Spinal cord (tissue), 10 donors: ENCODE measurements around the gene TMEM250. TPM values are rescaled to one million over a fixed set of nuclear protein-coding genes. Genes with fewer than 3 reads are reported as not detected.

Source experiments
- DNase-seq, 6 donors: peaks; one replicate each; pipeline versions ENCODE4 v3.0.0 to v3.0.0-alpha.2; 2013 to 2015; ENCODE audit warnings: low spot score in 6 of 6, low read depth in 4 of 6
- H3K27ac ChIP-seq: one replicate; pipeline ENCODE4 v1.5.1; 2013; ENCODE audit warnings: low read depth, low read length, control low read depth
- H3K27me3 ChIP-seq: one replicate; pipeline ENCODE4 v1.6.1; 2013; ENCODE audit warnings: low read length; ENCODE audit not compliant: control insufficient read depth, insufficient read depth
- H3K36me3 ChIP-seq: one replicate; pipeline ENCODE4 v1.6.1; 2013; ENCODE audit warnings: low read length; ENCODE audit not compliant: control insufficient read depth, insufficient read depth
- H3K4me1 ChIP-seq: one replicate; pipeline ENCODE4 v1.6.1; 2013; ENCODE audit warnings: low read length; ENCODE audit not compliant: control insufficient read depth, insufficient read depth
- H3K4me3 ChIP-seq: one replicate; pipeline ENCODE4 v1.5.1; 2013; ENCODE audit warnings: low read depth, low read length, control low read depth
- H3K9me3 ChIP-seq: one replicate; pipeline ENCODE4 v1.6.1; 2013; ENCODE audit warnings: low read length; ENCODE audit not compliant: control insufficient read depth, insufficient read depth
- WGBS: methylation state at CpG from one replicate; pipeline ENCODE4 v1.1.5; 2013; ENCODE audit warnings: missing lambda C conversion rate; ENCODE audit not compliant: insufficient coverage; 5-methylcytosine and 5-hydroxymethylcytosine counted together
- polyA plus RNA-seq, 2 donors: library from polyadenylated mRNA; unstranded; fragments of 120-200 nt; gene quantifications; one replicate each; pipeline ENCODE4 v1.2.1, GENCODE V29; 2013; ENCODE audit not compliant: insufficient read length in 2 of 2
- total RNA-seq, 2 donors: library from RNA; depleted of rRNA in 1 of 2; stranded (reverse); fragments of 120-200 nt in 1 of 2; fragments of >200 nt in 1 of 2; gene quantifications; one replicate each; pipeline versions ENCODE4 v1.2.3 to v1.2.4, GENCODE V29; 2013 to 2014
- donor health status: healthy.

TMEM250 gene
- total and polyA plus RNA-seq, 4 donors = 14.1 to 27.2 (median 25.3) TPM

- 76% methylated on average over 10 of the region's 11 CpGs for WGBS
- H3K36me3 ChIP-seq = peaks cover 5% of the 10 kb centered on the region
These were observed 20.5 kb downstream of the TMEM250 start for GRCh38 chr9:136098210-136098609.

GRCh38 chr9:136096505-136097001 is 22.1 kb downstream of the TMEM250 start:
- Histone ChIP-seq H3K36me3 (peaks cover 20% of the 10 kb centered on the region), H3K27ac (no peak overlapping the region), H3K4me3 (no peak overlapping the region), H3K9me3 (no peaks in the 10 kb centered on the region), H3K4me1 (peaks cover 49% of the 10 kb centered on the region), H3K27me3 (peaks cover 2% of the 10 kb centered on the region)
- WGBS = 88% methylated on average over 1 of the region's 5 CpGs
- no peak for DNase-seq

More at GRCh38 chr9:136098210-136098609, 20.5 kb downstream of the TMEM250 start:
- Histone ChIP-seq H3K27ac (no peak overlapping the region), H3K4me3 (no peak overlapping the region), H3K4me1 (peaks cover 33% of the 10 kb centered on the region), H3K27me3 (peaks cover 2% of the 10 kb centered on the region), H3K9me3 (no peaks in the 10 kb centered on the region)
- no peak for DNase-seq

- H3K27me3 ChIP-seq = peaks cover 2% of the 10 kb centered on the region
These were observed 23.3 kb downstream of the TMEM250 start, which contains the start of gene NACC2 for GRCh38 chr9:136095070-136096058. NACC2 (minus strand) TSS chr9:136095289; CDS start chr9:136050521, 44,768 bp downstream.

GRCh38 chr9:136093995-136094881 is 24.4 kb downstream of the TMEM250 start:
- Histone ChIP-seq H3K4me1 (peaks cover 62% of the 10 kb centered on the region), H3K9me3 (no peaks in the 10 kb centered on the region), H3K4me3 (peak overlapping the region; percentile 37), H3K27ac (peak overlapping the region; percentile 31), H3K27me3 (peaks cover 2% of the 10 kb centered on the region), H3K36me3 (peaks cover 22% of the 10 kb centered on the region)
- 12% methylated on average over 67 of the region's 74 CpGs for WGBS
- DNase-seq = peak in 1 of 6 donors; percentile 49

More at GRCh38 chr9:136095070-136096058, 23.3 kb downstream of the TMEM250 start, which contains the start of gene NACC2:
- Histone ChIP-seq H3K4me1 (peaks cover 58% of the 10 kb centered on the region), H3K9me3 (no peaks in the 10 kb centered on the region), H3K4me3 (peak within 1 kb of the TSS; percentile 39), H3K36me3 (peaks cover 22% of the 10 kb centered on the region), H3K27ac (peak within 1 kb of the TSS; percentile 31)
- DNase-seq = peak in 2 of 6 donors; percentile 38 to 63
- WGBS = 1% methylated on average over 143 of the region's 143 CpGs

- 49% methylated on average over 14 of the region's 16 CpGs for WGBS
- peaks cover 22% of the 10 kb centered on the region for H3K36me3 ChIP-seq
- peak overlapping the region; percentile 64 for H3K27ac ChIP-seq
- H3K27me3 ChIP-seq = no peaks in the 10 kb centered on the region
- peaks cover 65% of the 10 kb centered on the region for H3K4me1 ChIP-seq
- H3K9me3 ChIP-seq = no peaks in the 10 kb centered on the region
- H3K4me3 ChIP-seq = no peak overlapping the region
- no peak for DNase-seq
These were observed 25.2 kb downstream of the TMEM250 start for GRCh38 chr9:136093346-136093986.

- peaks cover 72% of the 10 kb centered on the region for H3K4me1 ChIP-seq
- no peaks in the 10 kb centered on the region for H3K9me3 ChIP-seq
- DNase-seq = no peak
- H3K36me3 ChIP-seq = peaks cover 22% of the 10 kb centered on the region
- WGBS = 78% methylated on average over 8 of the region's 9 CpGs
- no peak overlapping the region for H3K27ac ChIP-seq
- H3K4me3 ChIP-seq = no peak overlapping the region
- no peaks in the 10 kb centered on the region for H3K27me3 ChIP-seq
These were observed 25.9 kb downstream of the TMEM250 start for GRCh38 chr9:136092741-136093140.

- WGBS = 90% methylated on average over 10 of the region's 10 CpGs
- Histone ChIP-seq H3K4me3 (no peak overlapping the region), H3K36me3 (peaks cover 27% of the 10 kb centered on the region), H3K9me3 (no peaks in the 10 kb centered on the region), H3K4me1 (peaks cover 76% of the 10 kb centered on the region), H3K27ac (no peak overlapping the region), H3K27me3 (no peaks in the 10 kb centered on the region)
- no peak for DNase-seq
These were observed 26.4 kb downstream of the TMEM250 start for GRCh38 chr9:136092353-136092650.

GRCh38 chr9:136091582-136092352 is 26.9 kb downstream of the TMEM250 start:
- no peaks in the 10 kb centered on the region for H3K27me3 ChIP-seq
- DNase-seq = no peak
- H3K9me3 ChIP-seq = no peaks in the 10 kb centered on the region
- no peak overlapping the region for H3K4me3 ChIP-seq
- H3K27ac ChIP-seq = peak overlapping the region; percentile 59
- H3K4me1 ChIP-seq = peaks cover 82% of the 10 kb centered on the region
- WGBS = 83% methylated on average over 19 of the region's 20 CpGs
- peaks cover 30% of the 10 kb centered on the region for H3K36me3 ChIP-seq
